GM12801 (cell line): Measurements from ENCODE around the gene THPO.

Source experiments
- TF ChIP-seq, protein P1 (sequence below): IDR thresholded peaks from one replicate; pipeline ENCODE4 v1.5.1; 2011; ENCODE audit warnings: control low read depth; ENCODE audit not compliant: insufficient read length; ENCODE audit errors: extremely low read depth

Gene THPO

DNA sequence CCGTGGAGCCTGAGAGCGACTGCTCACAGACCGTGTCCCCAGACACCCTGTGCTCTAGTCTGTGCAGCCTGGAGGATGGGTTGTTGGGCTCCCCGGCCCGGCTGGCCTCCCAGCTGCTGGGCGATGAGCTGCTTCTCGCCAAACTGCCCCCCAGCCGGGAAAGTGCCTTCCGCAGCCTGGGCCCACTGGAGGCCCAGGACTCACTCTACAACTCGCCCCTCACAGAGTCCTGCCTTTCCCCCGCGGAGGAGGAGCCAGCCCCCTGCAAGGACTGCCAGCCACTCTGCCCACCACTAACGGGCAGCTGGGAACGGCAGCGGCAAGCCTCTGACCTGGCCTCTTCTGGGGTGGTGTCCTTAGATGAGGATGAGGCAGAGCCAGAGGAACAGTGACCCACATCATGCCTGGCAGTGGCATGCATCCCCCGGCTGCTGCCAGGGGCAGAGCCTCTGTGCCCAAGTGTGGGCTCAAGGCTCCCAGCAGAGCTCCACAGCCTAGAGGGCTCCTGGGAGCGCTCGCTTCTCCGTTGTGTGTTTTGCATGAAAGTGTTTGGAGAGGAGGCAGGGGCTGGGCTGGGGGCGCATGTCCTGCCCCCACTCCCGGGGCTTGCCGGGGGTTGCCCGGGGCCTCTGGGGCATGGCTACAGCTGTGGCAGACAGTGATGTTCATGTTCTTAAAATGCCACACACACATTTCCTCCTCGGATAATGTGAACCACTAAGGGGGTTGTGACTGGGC lies 33.3 kb downstream of the THPO start:
- TF ChIP-seq, protein P1, sequence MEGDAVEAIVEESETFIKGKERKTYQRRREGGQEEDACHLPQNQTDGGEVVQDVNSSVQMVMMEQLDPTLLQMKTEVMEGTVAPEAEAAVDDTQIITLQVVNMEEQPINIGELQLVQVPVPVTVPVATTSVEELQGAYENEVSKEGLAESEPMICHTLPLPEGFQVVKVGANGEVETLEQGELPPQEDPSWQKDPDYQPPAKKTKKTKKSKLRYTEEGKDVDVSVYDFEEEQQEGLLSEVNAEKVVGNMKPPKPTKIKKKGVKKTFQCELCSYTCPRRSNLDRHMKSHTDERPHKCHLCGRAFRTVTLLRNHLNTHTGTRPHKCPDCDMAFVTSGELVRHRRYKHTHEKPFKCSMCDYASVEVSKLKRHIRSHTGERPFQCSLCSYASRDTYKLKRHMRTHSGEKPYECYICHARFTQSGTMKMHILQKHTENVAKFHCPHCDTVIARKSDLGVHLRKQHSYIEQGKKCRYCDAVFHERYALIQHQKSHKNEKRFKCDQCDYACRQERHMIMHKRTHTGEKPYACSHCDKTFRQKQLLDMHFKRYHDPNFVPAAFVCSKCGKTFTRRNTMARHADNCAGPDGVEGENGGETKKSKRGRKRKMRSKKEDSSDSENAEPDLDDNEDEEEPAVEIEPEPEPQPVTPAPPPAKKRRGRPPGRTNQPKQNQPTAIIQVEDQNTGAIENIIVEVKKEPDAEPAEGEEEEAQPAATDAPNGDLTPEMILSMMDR, result no peak

DNA sequence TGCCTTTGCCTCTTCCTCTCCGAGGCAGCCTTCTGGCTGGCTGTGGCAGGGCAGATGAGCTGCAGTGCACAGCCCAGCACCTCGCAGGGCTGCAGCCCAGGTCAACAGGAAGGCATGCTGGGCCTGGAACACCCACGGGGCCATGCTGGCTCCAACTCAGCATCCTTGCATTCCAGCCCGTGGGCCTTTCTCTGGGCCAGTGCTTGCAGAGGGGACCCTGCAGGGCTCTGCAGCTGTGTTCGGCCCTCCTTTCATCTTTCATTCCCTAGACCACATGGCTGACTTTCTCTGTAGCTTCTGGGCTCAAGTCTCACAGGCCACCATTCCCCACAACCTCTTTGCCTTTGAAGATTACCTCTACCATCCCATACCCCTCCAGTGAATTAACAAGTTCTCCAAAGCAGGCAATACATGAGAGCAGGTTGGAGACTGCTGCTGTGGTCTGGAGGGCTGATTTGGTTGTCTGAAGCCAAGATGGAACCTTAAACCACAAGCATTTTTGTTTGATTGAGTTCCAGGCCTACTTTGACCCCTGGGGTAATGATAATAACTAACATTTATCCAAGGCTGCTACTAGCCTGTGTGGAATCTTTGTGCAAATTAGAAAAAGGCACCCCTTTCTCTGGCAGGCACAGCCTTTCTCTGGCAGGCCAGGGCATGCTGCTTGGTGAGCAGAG lies 34.7 kb downstream of the THPO start:
- TF ChIP-seq, protein P1, result no peak

DNA sequence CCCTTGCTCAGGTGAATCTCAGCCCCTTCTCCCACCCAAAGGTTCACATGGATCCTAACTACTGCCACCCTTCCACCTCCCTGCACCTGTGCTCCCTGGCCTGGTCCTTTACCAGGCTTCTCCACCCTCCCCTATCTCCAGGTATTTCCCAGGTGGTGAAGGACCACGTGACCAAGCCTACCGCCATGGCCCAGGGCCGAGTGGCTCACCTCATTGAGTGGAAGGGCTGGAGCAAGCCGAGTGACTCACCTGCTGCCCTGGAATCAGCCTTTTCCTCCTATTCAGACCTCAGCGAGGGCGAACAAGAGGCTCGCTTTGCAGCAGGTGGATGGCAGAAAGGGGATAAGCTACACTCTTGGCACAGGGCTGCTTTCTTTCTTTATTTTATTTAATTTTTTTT lies 36.1 kb downstream of the THPO start:
- TF ChIP-seq, protein P1, result no peak

DNA sequence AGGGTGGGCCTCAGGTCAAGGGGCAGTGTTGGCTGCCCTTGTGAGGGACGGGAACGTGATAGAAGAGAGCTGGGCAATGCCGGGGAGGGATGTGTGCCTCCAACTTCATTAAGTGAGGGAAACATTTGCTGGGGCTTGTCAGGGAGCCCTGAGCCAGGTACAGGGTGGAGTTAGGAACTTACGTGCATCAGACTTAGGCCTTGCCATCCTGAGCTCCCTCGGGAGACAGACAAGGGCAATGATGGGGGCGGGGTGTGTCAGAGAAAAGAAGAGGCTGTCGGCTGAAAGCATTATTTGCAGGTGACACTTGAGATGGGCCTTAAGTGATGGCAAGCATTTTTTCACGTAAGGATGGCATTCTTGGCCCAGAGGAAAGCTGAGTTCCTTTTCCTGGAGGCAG lies 39.0 kb downstream of the THPO start:
- TF ChIP-seq, protein P1, result no peak

DNA sequence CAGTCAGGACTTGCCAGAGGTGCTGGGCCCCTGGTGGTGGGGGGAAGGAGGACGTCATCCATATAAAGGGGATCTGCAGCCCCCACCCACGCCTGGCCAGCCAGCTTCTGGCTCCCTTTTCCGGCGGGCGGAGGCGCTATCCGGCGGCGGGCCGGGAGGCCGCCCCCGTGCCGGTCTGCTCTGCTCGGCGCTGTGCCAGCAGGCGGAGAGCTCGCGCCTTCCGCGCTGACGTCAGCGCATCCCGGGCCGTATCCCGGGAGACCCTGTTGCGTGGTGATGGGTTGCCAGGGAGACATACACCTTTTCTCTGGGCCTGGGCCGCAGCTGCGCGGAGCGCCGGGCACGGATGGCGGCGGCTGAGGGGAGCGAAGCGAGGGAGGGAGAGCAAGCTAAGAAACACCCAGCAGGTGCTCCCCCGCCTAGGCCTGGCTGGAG lies 39.5 kb downstream of the THPO start:
- TF ChIP-seq, protein P1, result no peak

DNA sequence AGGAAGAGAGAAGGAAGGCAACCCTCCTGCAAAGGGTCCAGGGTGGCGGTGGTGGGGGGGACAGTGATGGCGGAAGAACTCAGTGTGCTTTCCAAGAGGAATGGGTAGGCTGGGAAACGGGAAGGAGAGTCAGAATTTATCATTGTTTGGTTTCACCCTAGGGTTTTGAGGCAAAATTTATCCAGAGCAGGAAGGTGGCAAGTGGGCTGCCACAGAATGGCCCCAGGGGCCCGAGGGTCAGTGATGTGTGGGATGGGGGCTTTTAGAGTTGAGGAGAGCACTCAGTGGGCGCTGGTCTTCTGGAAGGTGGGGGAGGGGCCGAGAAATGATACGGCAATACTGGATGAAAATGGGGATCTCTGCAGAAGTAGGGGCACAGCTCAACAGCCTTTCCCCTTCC lies 40.0 kb downstream of the THPO start:
- TF ChIP-seq, protein P1, result no peak

DNA sequence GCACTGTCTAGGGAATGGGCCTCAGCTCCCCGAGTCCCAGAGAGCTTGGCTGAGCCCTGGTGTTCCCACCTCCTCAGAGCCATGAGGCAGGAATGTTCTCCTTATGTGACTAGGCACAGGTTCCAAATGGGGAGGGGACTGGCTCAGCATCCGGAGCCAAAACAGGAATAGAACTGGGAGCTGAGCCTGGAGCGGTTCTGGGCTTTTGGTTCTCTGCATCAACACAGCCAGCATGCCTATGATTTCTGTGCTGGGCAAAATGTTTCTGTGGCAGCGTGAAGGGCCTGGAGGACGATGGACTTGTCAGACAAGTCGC lies 40.6 kb downstream of the THPO start, which contains the start of gene FAM131A:
Gene FAM131A (plus strand): TSS at position 202 of the 316 bp plus-strand sequence. CDS start 31 bp downstream, at position 233.
- TF ChIP-seq, protein P1, result no peak
